Naive thymus-derived CD8-positive, alpha-beta T cell (primary cell): ENCODE results near the gene ESR2. TPM values are rescaled to one million over a fixed set of nuclear protein-coding genes. Genes with fewer than 3 reads are reported as not detected.
"Not testable (repeated sequence)": the region's sequence is repeated elsewhere in the genome, so short reads cannot be mapped to it uniquely, and the experiment has no call there.

Experiments
- ATAC-seq, 2 donors: fragments of 150-1000 bp; cut with Tn5 transposase in 1 of 2; sonication (Bioruptor Pico), chemical (Tn5 transposase) in 1 of 2; 1 replicate in 1 of 2; 2 replicates in 1 of 2; pipeline ENCODE4 v1.10.0; 2021; ENCODE audit warnings: mild to moderate bottlenecking in 2 of 2, moderate library complexity in 2 of 2
- POLR2A ChIA-PET: fragments of 350-600 bp; sonication (Branson Sonifier 250); formaldehyde crosslinking; loops from one replicate; lab custom pipeline; 2021; ENCODE audit warnings: antibody characterized with exemption; lab: Charles Lee
- DNase-seq, 10 donors: peaks; one replicate each; pipeline versions ENCODE4 v3.0.0 to v3.0.0-alpha.2; 2020 to 2022
- H3K27ac Mint-ChIP-seq, 10 donors: one replicate each; pipeline ENCODE4 v1.8.0; 2020 to 2022; ENCODE audit warnings: mild to moderate bottlenecking in 10 of 10, mixed read lengths in 10 of 10, moderate library complexity in 4 of 10, inconsistent platforms in 1 of 10
- H3K27me3 Mint-ChIP-seq, 5 donors: one replicate each; pipeline ENCODE4 v1.8.0; 2021 to 2022; ENCODE audit warnings: mixed read lengths in 5 of 5
- H3K36me3 Mint-ChIP-seq, 3 donors: one replicate each; pipeline ENCODE4 v1.8.0; 2020 to 2022; ENCODE audit warnings: mixed read lengths in 3 of 3, mild to moderate bottlenecking in 2 of 3, inconsistent platforms in 1 of 3
- H3K4me1 Mint-ChIP-seq, 4 donors: one replicate each; pipeline ENCODE4 v1.8.0; 2021 to 2022; ENCODE audit warnings: mixed read lengths in 4 of 4
- H3K4me3 Mint-ChIP-seq, 10 donors: one replicate each; pipeline ENCODE4 v1.8.0; 2020 to 2022; ENCODE audit warnings: mild to moderate bottlenecking in 10 of 10, mixed read lengths in 10 of 10, moderate library complexity in 6 of 10, inconsistent platforms in 1 of 10
- H3K9me3 Mint-ChIP-seq, 9 donors: one replicate each; pipeline ENCODE4 v1.8.0; 2020 to 2022; ENCODE audit warnings: mixed read lengths in 9 of 9, mild to moderate bottlenecking in 3 of 9, inconsistent platforms in 1 of 9, moderate library complexity in 1 of 9
- polyA plus RNA-seq, 3 donors: library from polyadenylated mRNA; unstranded; fragments of 300-500 nt; fragmentation: Illumina TruSeq; gene quantifications; one replicate each; pipeline ENCODE4 v1.2.3, GENCODE V29; 2021
- total RNA-seq, 8 experiments: library from RNA in 2 of 8; stranded (reverse) in 2 of 8; gene quantifications; one replicate each; pipeline ENCODE4 v1.2.3 and lab custom pipeline; 2021 to 2026

ESR2 gene
- total and polyA plus RNA-seq, 5 experiments from 2014 or later: 0.16 to 0.41 (median 0.29) TPM; not detected in 2

DNA sequence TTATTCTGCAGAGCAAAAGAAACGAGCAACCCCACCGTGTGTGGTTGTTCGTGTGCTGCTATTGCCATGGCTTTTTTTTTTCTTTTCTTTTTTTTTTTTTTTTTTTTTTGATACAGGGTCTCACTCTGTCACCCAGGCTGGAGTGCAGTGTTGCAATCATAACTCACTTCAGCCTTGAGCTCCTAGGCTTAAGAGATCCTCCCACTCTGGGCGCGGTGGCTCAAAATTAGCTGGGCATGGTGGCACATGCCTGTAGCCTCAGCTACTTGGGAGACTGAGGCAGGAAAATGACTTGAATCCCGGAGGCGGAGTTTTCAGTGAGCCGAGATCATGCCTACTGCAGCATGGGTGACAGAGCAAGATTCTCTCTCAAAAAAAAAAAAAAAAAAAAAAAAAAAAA lies 144.2 kb downstream of the ESR2 start:
- no peaks in the 10 kb centered on the region for H3K4me1 Mint-ChIP-seq
- H3K4me3 Mint-ChIP-seq: no peak overlapping the region
- no peak for DNase-seq
- no peaks in the 10 kb centered on the region for H3K9me3 Mint-ChIP-seq
- peaks cover 6 to 79% (median 39%) of the 10 kb centered on the region in 3 donors for H3K36me3 Mint-ChIP-seq
- no peak overlapping the region for H3K27ac Mint-ChIP-seq
- H3K27me3 Mint-ChIP-seq: no peaks in the 10 kb centered on the region
- no peak for ATAC-seq
- POLR2A ChIA-PET: no interaction called here

DNA sequence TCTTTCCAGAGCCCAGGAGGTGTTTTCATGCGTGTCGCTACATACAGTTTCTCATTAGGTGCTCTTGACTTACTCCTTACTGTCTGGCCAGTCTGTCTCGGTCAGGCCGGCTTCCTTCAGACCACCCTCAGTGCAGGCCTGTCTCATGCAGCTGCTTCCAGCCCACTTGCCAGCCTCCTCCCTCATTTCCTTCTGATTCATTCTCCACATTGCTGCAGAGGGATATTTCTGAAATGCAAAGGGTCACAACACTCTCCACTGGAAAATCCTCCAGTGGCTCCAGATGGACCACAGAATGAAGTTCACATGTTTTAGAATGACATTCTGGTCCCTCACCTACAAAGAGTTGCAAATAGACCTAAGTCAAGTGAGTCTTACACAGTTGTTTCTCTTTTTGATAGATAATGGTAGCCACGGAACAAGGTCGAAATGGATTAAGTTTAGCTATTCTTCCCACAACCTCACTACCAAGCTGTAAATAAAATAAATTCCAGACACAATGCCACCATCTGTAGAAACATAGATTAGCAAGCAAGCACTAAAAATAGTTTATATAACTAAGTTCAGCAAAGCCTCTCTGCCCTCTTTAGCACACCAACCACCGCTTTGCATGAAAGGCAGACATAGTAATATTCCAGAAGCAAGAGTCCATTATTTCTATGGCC lies 146.9 kb downstream of the ESR2 start:
- no peak overlapping the region for H3K27ac Mint-ChIP-seq
- POLR2A ChIA-PET: no interaction called here

DNA sequence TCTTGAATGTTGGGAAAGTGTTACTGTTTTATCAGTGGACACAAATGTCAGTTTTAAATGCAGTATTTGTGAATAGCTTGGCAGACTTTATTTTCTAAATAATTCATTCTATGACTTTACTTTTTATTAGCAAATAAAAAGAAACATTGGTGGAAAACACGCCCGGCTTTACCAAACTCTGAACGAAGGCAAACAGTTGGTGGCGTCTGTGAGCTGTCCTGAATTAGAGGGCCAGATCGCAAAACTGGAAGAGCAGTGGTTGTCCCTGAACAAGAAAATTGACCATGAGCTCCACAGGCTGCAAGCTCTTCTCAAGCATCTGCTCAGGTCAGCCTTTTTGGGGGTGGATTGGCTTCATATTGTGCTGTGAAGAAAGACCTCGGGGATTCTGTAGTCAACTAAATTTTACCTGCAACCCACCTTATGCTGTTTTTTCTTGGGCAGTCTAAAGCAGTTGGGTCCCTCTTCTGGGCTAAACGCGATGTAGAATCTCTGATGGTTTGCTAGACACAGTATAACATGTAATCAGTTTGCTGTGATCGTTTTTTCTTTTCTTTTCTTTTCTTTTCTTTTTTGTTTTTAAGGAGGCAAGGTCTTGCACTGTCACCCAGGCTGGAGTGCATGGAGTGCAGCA lies 156.4 kb downstream of the ESR2 start:
- Mint-ChIP-seq H3K9me3 (no peaks in the 10 kb centered on the region), H3K4me3 (no peak overlapping the region), H3K4me1 (no peaks in the 10 kb centered on the region), H3K36me3 (peaks cover 0 to 87% (median 38%) of the 10 kb centered on the region in 3 donors), H3K27ac (peak overlapping the region in 2 of 10 donors; percentile 30 to 55), H3K27me3 (no peaks in the 10 kb centered on the region)
- POLR2A ChIA-PET: no interaction called here
- ATAC-seq (no peak), DNase-seq (no peak)

More for the DNA sequence above, 146.9 kb downstream of the ESR2 start:
- H3K4me3 Mint-ChIP-seq: no peak overlapping the region
- DNase-seq (no peak), ATAC-seq (no peak)
- no peaks in the 10 kb centered on the region for H3K4me1 Mint-ChIP-seq
- H3K36me3 Mint-ChIP-seq: peaks cover 0 to 80% (median 31%) of the 10 kb centered on the region in 3 donors
- H3K9me3 Mint-ChIP-seq: no peaks in the 10 kb centered on the region
- no peaks in the 10 kb centered on the region for H3K27me3 Mint-ChIP-seq

DNA sequence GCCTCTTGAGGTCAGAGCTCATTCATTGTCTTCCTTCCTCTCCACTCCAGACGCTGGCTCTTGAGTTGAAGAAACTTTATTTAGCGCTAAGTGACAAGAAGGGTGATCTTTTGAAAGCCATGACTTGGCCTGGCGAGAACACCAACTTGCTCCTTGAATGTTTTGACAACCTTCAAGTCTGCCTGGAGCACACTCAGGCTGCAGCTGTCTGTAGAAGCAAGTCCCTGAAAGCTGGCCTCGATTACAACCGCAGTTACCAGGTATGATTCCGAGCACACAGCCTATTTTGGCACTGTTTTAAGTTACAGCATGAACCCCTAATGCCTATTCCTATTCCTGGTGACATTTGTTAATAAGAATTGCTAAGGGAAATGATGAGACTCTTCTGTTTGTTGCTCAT lies 167.6 kb downstream of the ESR2 start:
- no peak overlapping the region for H3K4me3 Mint-ChIP-seq
- ATAC-seq: no peak
- no peaks in the 10 kb centered on the region for H3K9me3 Mint-ChIP-seq
- H3K36me3 Mint-ChIP-seq: peaks cover 8 to 88% (median 51%) of the 10 kb centered on the region in 3 donors
- peak overlapping the region in 1 of 10 donors; percentile 15 for H3K27ac Mint-ChIP-seq
- POLR2A ChIA-PET: no interaction called here
- DNase-seq: no peak
- no peaks in the 10 kb centered on the region for H3K4me1 Mint-ChIP-seq
- no peaks in the 10 kb centered on the region for H3K27me3 Mint-ChIP-seq

DNA sequence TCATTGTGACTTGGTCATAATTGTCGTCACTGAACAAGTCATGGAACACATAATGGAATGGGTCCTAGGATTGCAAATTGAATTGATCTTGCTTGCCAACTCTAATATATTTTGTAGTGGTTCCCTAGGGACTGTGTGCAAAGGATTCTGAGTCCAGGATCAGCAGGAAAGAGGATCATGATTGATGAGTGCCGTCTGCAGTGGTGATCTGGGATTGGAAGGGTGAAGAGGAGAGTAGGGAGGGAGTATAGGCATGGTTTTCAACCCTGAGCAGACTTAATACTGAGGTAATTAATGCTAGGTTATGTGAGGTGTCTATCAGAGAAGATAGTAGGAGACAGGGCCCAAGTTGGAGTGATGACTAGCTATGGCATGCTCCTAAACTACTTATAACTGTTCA lies 168.9 kb downstream of the ESR2 start:
- Mint-ChIP-seq H3K4me3 (peak overlapping the region in 1 of 10 donors; percentile 32), H3K27me3 (no peaks in the 10 kb centered on the region), H3K9me3 (no peaks in the 10 kb centered on the region), H3K36me3 (peaks cover 8 to 89% (median 46%) of the 10 kb centered on the region in 3 donors), H3K27ac (peak overlapping the region in 2 of 10 donors; percentile 4 to 49), H3K4me1 (no peaks in the 10 kb centered on the region)
- ATAC-seq (no peak), DNase-seq (no peak)
- POLR2A ChIA-PET: no interaction called here

- no peak overlapping the region for H3K27ac Mint-ChIP-seq
- no peaks in the 10 kb centered on the region for H3K27me3 Mint-ChIP-seq
- no peaks in the 10 kb centered on the region for H3K9me3 Mint-ChIP-seq
- POLR2A ChIA-PET: no interaction called here
- no peak overlapping the region for H3K4me3 Mint-ChIP-seq
- no peaks in the 10 kb centered on the region for H3K4me1 Mint-ChIP-seq
- peaks cover 1 to 90% (median 39%) of the 10 kb centered on the region in 3 donors for H3K36me3 Mint-ChIP-seq
- DNase-seq (no peak), ATAC-seq (no peak)
These were observed 170.8 kb downstream of the ESR2 start for GRCh38 chr14:64123241-64123822.

DNA sequence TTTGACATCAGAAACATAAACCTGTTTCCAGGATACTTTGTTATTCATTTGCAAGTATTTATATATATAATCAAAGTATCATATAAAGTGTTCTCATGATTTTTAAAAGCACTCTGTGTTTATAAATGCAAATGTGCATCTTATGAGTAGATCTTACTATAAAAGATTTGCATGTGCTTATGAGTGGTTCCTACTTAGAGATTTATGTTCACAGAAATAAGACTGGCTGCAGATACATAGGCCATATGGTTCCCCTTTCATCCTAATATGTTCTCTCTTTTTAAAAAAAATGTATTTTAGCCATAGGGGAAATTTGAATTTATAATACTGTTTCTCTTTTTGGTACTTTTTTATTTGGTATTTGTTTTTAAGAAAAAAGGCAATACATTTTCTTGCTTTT lies 174.2 kb downstream of the ESR2 start:
- H3K4me3 Mint-ChIP-seq: no peak overlapping the region
- no peaks in the 10 kb centered on the region for H3K27me3 Mint-ChIP-seq
- peaks cover 0 to 2% (median 0%) of the 10 kb centered on the region in 4 donors for H3K4me1 Mint-ChIP-seq
- H3K36me3 Mint-ChIP-seq: peaks cover 9 to 85% (median 17%) of the 10 kb centered on the region in 3 donors
- POLR2A ChIA-PET: no interaction called here
- no peak overlapping the region for H3K27ac Mint-ChIP-seq
- no peaks in the 10 kb centered on the region for H3K9me3 Mint-ChIP-seq
- DNase-seq: no peak
- ATAC-seq: no peak

DNA sequence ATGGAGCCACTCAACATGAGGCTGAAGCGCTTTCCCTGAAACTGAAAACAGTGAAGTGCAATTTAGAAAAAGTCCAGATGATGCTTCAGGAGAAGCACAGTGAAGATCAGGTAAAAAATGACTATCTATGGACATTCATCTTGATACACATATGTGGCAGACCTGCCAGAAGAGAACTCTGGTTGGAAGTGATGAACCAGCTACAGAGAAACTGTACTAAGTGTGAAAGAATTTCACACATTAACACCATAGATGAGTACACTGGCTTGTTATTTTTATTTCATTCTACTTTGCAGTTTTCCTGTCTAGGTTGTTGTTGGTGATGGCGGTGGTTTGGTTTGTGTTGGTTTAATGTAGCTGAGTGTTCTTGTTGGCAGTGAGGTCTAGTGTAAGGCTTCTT lies 174.7 kb downstream of the ESR2 start:
- DNase-seq (no peak), ATAC-seq (no peak)
- Mint-ChIP-seq H3K27me3 (no peaks in the 10 kb centered on the region), H3K9me3 (no peaks in the 10 kb centered on the region), H3K27ac (no peak overlapping the region), H3K4me1 (peaks cover 0 to 2% (median 0%) of the 10 kb centered on the region in 4 donors), H3K4me3 (no peak overlapping the region), H3K36me3 (peaks cover 9 to 86% (median 16%) of the 10 kb centered on the region in 3 donors)
- POLR2A ChIA-PET: no interaction called here

GRCh38 chr14:64118892-64119291 lies 175.3 kb downstream of the ESR2 start:
- Mint-ChIP-seq H3K27ac (peak overlapping the region in 1 of 10 donors; percentile 35), H3K4me1 (peaks cover 0 to 2% (median 0%) of the 10 kb centered on the region in 4 donors), H3K27me3 (no peaks in the 10 kb centered on the region), H3K36me3 (peaks cover 9 to 88% (median 21%) of the 10 kb centered on the region in 3 donors), H3K9me3 (no peaks in the 10 kb centered on the region), H3K4me3 (no peak overlapping the region)
- POLR2A ChIA-PET: no interaction called here
- DNase-seq (no peak), ATAC-seq (no peak)

- POLR2A ChIA-PET: not testable (repeated sequence)
- peak overlapping the region in 1 of 10 donors; percentile 35 for H3K27ac Mint-ChIP-seq
These were observed 175.8 kb downstream of the ESR2 start for GRCh38 chr14:64118403-64118742.

DNA sequence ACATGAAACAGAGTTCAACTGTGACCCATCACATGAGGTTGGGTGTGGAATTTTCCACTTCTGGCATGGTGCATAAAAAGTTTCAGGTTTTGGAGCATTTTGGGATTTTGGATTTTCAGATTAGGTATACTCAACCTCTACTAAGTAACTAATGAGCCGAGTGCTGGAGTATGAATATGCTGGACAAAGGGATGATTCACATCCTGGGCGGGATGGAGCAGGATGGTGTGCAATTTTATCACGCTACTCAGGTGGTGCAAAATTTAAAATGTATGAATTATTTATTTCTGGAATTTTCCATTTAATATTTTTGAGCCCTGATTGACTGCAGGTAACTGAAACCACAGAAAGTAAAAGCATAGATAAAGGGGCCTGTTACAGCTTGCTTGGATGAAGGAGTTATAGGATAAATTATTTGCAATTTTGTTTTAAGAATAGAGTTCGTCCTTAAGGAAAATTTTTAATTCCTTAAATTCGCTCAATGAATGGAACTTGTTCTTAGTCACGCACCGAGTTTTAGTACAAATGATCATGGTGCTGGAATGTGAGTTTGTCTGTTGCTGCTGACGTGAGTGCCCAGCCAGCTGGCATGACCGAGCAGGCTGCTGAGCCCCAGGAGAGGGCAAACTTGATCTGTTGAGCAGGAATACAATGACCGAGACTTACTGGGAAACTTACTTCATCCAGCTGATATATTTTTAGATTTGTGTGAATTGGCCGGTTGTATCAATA lies 176.3 kb downstream of the ESR2 start:
- POLR2A ChIA-PET: no interaction called here
- H3K4me1 Mint-ChIP-seq: peaks cover 0 to 2% (median under 1%) of the 10 kb centered on the region in 4 donors
- ATAC-seq: no peak
- no peaks in the 10 kb centered on the region for H3K9me3 Mint-ChIP-seq
- H3K36me3 Mint-ChIP-seq: peaks cover 9 to 88% (median 21%) of the 10 kb centered on the region in 3 donors
- H3K4me3 Mint-ChIP-seq: no peak overlapping the region
- no peak for DNase-seq
- H3K27ac Mint-ChIP-seq: no peak overlapping the region
- H3K27me3 Mint-ChIP-seq: no peaks in the 10 kb centered on the region

More at GRCh38 chr14:64118403-64118742, 175.8 kb downstream of the ESR2 start:
- not testable (repeated sequence) for H3K9me3 Mint-ChIP-seq, H3K27me3 Mint-ChIP-seq, DNase-seq, H3K4me3 Mint-ChIP-seq, ATAC-seq, H3K4me1 Mint-ChIP-seq
- peaks cover 9 to 88% (median 18%) of the 10 kb centered on the region in 3 donors for H3K36me3 Mint-ChIP-seq

GRCh38 chr14:64115401-64115800 lies 178.8 kb downstream of the ESR2 start:
- DNase-seq (no peak), ATAC-seq (no peak)
- Mint-ChIP-seq H3K4me3 (no peak overlapping the region), H3K9me3 (no peaks in the 10 kb centered on the region), H3K36me3 (peaks cover 9 to 85% (median 13%) of the 10 kb centered on the region in 3 donors), H3K4me1 (peaks cover 0 to 2% (median under 1%) of the 10 kb centered on the region in 4 donors), H3K27ac (peak overlapping the region in 3 of 10 donors; percentile 9 to 14 (median 13)), H3K27me3 (no peaks in the 10 kb centered on the region)
- POLR2A ChIA-PET: no interaction called here
